Suprapubic skin (tissue), 4 donors: ENCODE data around the gene GUCY1A1. TPM values are rescaled to one million over a fixed set of nuclear protein-coding genes. Genes with fewer than 3 reads are reported as not detected.

Experiments
- DNase-seq, 2 donors: peaks; one replicate each; pipeline ENCODE4 v3.0.0-alpha.2; 2019; ENCODE audit warnings: low spot score in 2 of 2
- H3K27ac ChIP-seq: fragments of 200-600 bp; sonication (generic); one replicate; pipeline ENCODE4 v1.5.1; 2019
- H3K27me3 ChIP-seq: fragments of 200-600 bp; sonication (generic); one replicate; pipeline ENCODE4 v1.5.1; 2019
- H3K36me3 ChIP-seq: fragments of 200-600 bp; sonication (generic); one replicate; pipeline ENCODE4 v1.5.1; 2019
- H3K4me1 ChIP-seq: fragments of 200-600 bp; sonication (generic); one replicate; pipeline ENCODE4 v1.5.1; 2019
- H3K4me3 ChIP-seq: fragments of 200-600 bp; sonication (generic); one replicate; pipeline ENCODE4 v1.5.1; 2019; ENCODE audit warnings: mild to moderate bottlenecking
- H3K9me3 ChIP-seq: fragments of 200-600 bp; sonication (generic); one replicate; pipeline ENCODE4 v1.5.1; 2019
- CTCF ChIP-seq, 2 donors: fragments of 200-600 bp in 1 of 2; fragments of 450-650 bp in 1 of 2; sonication (generic) in 1 of 2; IDR thresholded peaks; one replicate each; pipeline ENCODE4 v1.5.1; 2016 to 2019; ENCODE audit warnings: antibody characterized with exemption in 2 of 2, mild to moderate bottlenecking in 1 of 2, moderate library complexity in 1 of 2
- EP300 ChIP-seq: sonication (generic); formaldehyde crosslinking; IDR thresholded peaks from one replicate; pipeline ENCODE4 v1.6.1; 2017; ENCODE audit warnings: antibody characterized with exemption
- POLR2A ChIP-seq, 2 donors: fragments of 450-650 bp; IDR thresholded peaks; one replicate each; pipeline ENCODE4 v1.6.1; 2017; ENCODE audit warnings: antibody characterized with exemption in 2 of 2, mild to moderate bottlenecking in 2 of 2, moderate library complexity in 2 of 2
- POLR2AphosphoS5 ChIP-seq, 3 donors: sonication (generic); formaldehyde crosslinking; IDR thresholded peaks; one replicate each; pipeline ENCODE4 v1.6.1; 2017; ENCODE audit warnings: antibody characterized with exemption in 3 of 3
- WGBS: methylation state at CpG from one replicate; pipeline ENCODE4 v1.1.5; 2018; 5-methylcytosine and 5-hydroxymethylcytosine counted together
- total RNA-seq, 4 donors: library from RNA; depleted of rRNA; stranded (reverse); fragments of >200 nt; gene quantifications; one replicate each; pipeline ENCODE4 v1.1.0, GENCODE V29; 2016

GUCY1A1 gene
- total RNA-seq, 4 donors from 2014 or later, result 5.1 to 15.3 (median 8.9) TPM

GRCh38 chr4:155668707-155669220 is 2.1 kb downstream of the GUCY1A1 start:
- no peak for TF ChIP-seq POLR2AphosphoS5 (IDR thresholded peaks at IDR 0.05)
- no peak for TF ChIP-seq CTCF (IDR thresholded peaks at IDR 0.05)
- no peak for TF ChIP-seq EP300
- TF ChIP-seq POLR2A (IDR thresholded peaks at IDR 0.05), result no peak
- no peak for DNase-seq
- no peaks in the 10 kb centered on the region for H3K9me3 ChIP-seq
- peaks cover 15% of the 10 kb centered on the region for H3K4me1 ChIP-seq
- WGBS, result 56% methylated on average over 9 of the region's 9 CpGs
- H3K36me3 ChIP-seq, result no peaks in the 10 kb centered on the region
- H3K27me3 ChIP-seq, result peaks cover 17% of the 10 kb centered on the region
- H3K4me3 ChIP-seq, result peak overlapping the region; percentile 65
- peak overlapping the region; percentile 26 for H3K27ac ChIP-seq

- DNase-seq, result no peak
- no peak for TF ChIP-seq POLR2AphosphoS5 (IDR thresholded peaks at IDR 0.05)
- TF ChIP-seq POLR2A (IDR thresholded peaks at IDR 0.05), result no peak
- no peak for TF ChIP-seq EP300
- no peak for TF ChIP-seq CTCF (IDR thresholded peaks at IDR 0.05)
- Histone ChIP-seq H3K36me3 (no peaks in the 10 kb centered on the region), H3K4me1 (peaks cover 21% of the 10 kb centered on the region), H3K4me3 (no peak overlapping the region), H3K9me3 (no peaks in the 10 kb centered on the region), H3K27me3 (peaks cover 8% of the 10 kb centered on the region), H3K27ac (no peak overlapping the region)
- 67% methylated on average over 2 of the region's 2 CpGs for WGBS
Observed at GRCh38 chr4:155672342-155672741, 5.7 kb downstream of the GUCY1A1 start.

DNA sequence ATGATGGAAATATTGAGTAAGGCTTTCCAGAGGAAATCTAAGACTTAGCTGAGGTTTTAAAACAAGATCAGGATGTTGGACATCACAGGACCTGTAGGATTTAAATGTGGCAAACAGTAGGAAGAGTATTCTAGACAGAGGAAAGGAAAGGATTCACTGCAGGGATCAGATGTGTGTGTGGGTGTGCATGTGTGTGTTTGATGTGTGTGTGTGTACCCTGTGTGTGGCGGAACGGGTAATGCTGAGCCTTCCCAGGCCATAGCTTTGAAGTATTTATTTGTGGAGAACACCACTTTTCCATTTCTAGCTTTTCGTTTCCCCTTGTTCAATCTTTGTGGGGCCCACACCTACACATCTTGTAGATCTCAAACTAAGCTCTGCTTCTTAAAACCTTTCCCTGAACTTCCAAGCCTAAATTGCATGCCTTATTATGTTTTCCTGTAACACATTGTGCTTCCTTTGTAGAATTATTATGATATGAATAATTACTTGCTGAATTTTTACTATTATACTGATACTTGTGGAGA is 6.9 kb downstream of the GUCY1A1 start:
- no peak for DNase-seq
- peaks cover 14% of the 10 kb centered on the region for H3K4me1 ChIP-seq
- H3K9me3 ChIP-seq, result no peaks in the 10 kb centered on the region
- H3K27ac ChIP-seq, result no peak overlapping the region
- TF ChIP-seq POLR2A (IDR thresholded peaks at IDR 0.05) (no peak), CTCF (IDR thresholded peaks at IDR 0.05) (no peak), POLR2AphosphoS5 (IDR thresholded peaks at IDR 0.05) (no peak), EP300 (no peak)
- no peaks in the 10 kb centered on the region for H3K27me3 ChIP-seq
- no peak overlapping the region for H3K4me3 ChIP-seq
- no peaks in the 10 kb centered on the region for H3K36me3 ChIP-seq
- WGBS, result 91% methylated on average over 3 of the region's 3 CpGs

- Histone ChIP-seq H3K4me3 (no peak overlapping the region), H3K36me3 (no peaks in the 10 kb centered on the region), H3K27me3 (no peaks in the 10 kb centered on the region), H3K27ac (no peak overlapping the region), H3K4me1 (peaks cover 14% of the 10 kb centered on the region), H3K9me3 (no peaks in the 10 kb centered on the region)
- DNase-seq, result no peak
- 86% methylated on average over 6 of the region's 6 CpGs for WGBS
- no peak for TF ChIP-seq EP300
- no peak for TF ChIP-seq CTCF (IDR thresholded peaks at IDR 0.05)
- no peak for TF ChIP-seq POLR2AphosphoS5 (IDR thresholded peaks at IDR 0.05)
Observed at GRCh38 chr4:155674669-155675071, 8.0 kb downstream of the GUCY1A1 start.

DNA sequence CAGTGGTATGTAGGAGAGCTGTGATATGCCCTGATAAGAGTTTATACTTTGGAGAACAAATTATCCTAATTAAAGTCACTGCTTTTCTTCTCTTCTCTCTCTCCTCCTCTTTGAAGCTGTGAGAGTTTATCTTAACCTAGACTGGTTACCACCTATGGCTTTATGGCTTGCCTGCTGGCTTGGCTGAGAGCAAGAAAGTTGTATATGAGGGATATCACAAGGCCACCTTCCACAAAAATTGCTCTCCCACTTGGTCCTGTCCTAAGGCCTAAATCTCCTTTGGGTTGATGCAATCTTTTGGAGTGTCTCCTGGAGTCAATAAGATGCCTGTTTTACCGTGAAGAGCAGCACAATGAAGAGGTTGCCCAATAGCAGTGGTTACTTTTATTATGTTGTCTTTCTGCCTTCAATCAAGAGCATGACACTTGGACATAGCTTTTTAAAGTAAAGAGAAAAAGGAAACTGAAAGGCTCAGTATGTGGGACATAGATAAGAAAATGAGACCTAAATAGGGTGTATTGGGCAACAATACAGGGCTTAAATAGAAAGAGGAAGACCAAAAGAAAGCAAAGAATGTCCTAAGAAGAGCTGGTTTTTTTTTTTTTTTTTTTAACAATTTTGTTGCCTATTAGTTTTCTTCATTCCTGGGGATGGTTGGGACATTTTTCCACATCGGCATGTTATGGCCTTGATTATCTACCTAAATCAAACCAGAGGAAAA is 9.2 kb downstream of the GUCY1A1 start:
- no peaks in the 10 kb centered on the region for H3K9me3 ChIP-seq
- H3K27me3 ChIP-seq, result no peaks in the 10 kb centered on the region
- peaks cover 14% of the 10 kb centered on the region for H3K4me1 ChIP-seq
- no peak overlapping the region for H3K4me3 ChIP-seq
- no peak for DNase-seq
- 21% methylated on average over 2 of the region's 2 CpGs for WGBS
- peak overlapping the region; percentile 56 for H3K27ac ChIP-seq
- H3K36me3 ChIP-seq, result no peaks in the 10 kb centered on the region
- TF ChIP-seq CTCF (IDR thresholded peaks at IDR 0.05) (no peak), EP300 (no peak), POLR2A (IDR thresholded peaks at IDR 0.05) (no peak), POLR2AphosphoS5 (IDR thresholded peaks at IDR 0.05) (no peak)
